ENCODE measurements around the gene COPB1.

Gene COPB1

GRCh38 chr11:14503023-14503422 is 3.4 kb upstream of the COPB1 start:
- DNase-seq (ENCODE audit: low spot score) = no peak

- no peak for DNase-seq (ENCODE audit: low spot score)
Measured at GRCh38 chr11:14502039-14502438, 2.4 kb upstream of the COPB1 start.

GRCh38 chr11:14500181-14500651 is 605 bp upstream of the COPB1 start:
- peak; percentile 64 for DNase-seq (ENCODE audit: low spot score)

- peak; percentile 19 for DNase-seq (ENCODE audit: low spot score)
Measured at GRCh38 chr11:14499178-14499559, 442 bp downstream of the COPB1 start.

- DNase-seq (ENCODE audit: low spot score) = no peak
Measured at GRCh38 chr11:14480716-14481115, 18.9 kb downstream of the COPB1 start.

- no peak for DNase-seq (ENCODE audit: low spot score)
Measured at GRCh38 chr11:14471127-14471526, 28.5 kb downstream of the COPB1 start.

GRCh38 chr11:14463623-14464022 is 36.0 kb downstream of the COPB1 start:
- DNase-seq (ENCODE audit: low spot score) = no peak

- DNase-seq (ENCODE audit: low spot score) = no peak
Measured at GRCh38 chr11:14460147-14460546, 39.5 kb downstream of the COPB1 start.

GRCh38 chr11:14458377-14458776 is 41.2 kb downstream of the COPB1 start:
- DNase-seq (ENCODE audit: low spot score) = no peak

GRCh38 chr11:14455648-14456430 is 43.8 kb downstream of the COPB1 start:
- DNase-seq (ENCODE audit: low spot score) = peak; percentile 7

- DNase-seq (ENCODE audit: low spot score) = peak; percentile 15
Measured at GRCh38 chr11:14454861-14455632, 44.6 kb downstream of the COPB1 start.

- no peak for DNase-seq (ENCODE audit: low spot score)
Measured at GRCh38 chr11:14451825-14452224, 47.8 kb downstream of the COPB1 start.

- DNase-seq (ENCODE audit: low spot score) = no peak
Measured at GRCh38 chr11:14449302-14449714, 50.3 kb downstream of the COPB1 start.

- no peak for DNase-seq (ENCODE audit: low spot score)
Measured at GRCh38 chr11:14448240-14448639, 51.4 kb downstream of the COPB1 start.

- DNase-seq (ENCODE audit: low spot score) = no peak
Measured at GRCh38 chr11:14446701-14447169, 52.9 kb downstream of the COPB1 start.

GRCh38 chr11:14445542-14446530 is 53.8 kb downstream of the COPB1 start:
- no peak for DNase-seq (ENCODE audit: low spot score)

- DNase-seq (ENCODE audit: low spot score) = no peak
Measured at GRCh38 chr11:14444441-14445189, 55.0 kb downstream of the COPB1 start.

- peak; percentile 21 for DNase-seq (ENCODE audit: low spot score)
Measured at GRCh38 chr11:14443638-14444037, 56.0 kb downstream of the COPB1 start.

GRCh38 chr11:14435717-14436512 is 63.7 kb downstream of the COPB1 start:
- DNase-seq (ENCODE audit: low spot score) = no peak

- no peak for DNase-seq (ENCODE audit: low spot score)
Measured at GRCh38 chr11:14425621-14426020, 74.0 kb downstream of the COPB1 start.

Measured in pons (tissue), 1 donor.